Stimulated activated CD4-positive, alpha-beta T cell treated with anti-CD3 and anti-CD28 coated beads, TNF-alpha, amount 100 ng/mL, for 4 hours (primary cell): ENCODE data around the gene EIF2B2.

Experiments
- DNase-seq, 3 experiments: peaks; one replicate each; pipeline ENCODE4 v3.0.0-alpha.2; 2020; ENCODE audit warnings: low read depth in 3 of 3

EIF2B2 gene

DNA sequence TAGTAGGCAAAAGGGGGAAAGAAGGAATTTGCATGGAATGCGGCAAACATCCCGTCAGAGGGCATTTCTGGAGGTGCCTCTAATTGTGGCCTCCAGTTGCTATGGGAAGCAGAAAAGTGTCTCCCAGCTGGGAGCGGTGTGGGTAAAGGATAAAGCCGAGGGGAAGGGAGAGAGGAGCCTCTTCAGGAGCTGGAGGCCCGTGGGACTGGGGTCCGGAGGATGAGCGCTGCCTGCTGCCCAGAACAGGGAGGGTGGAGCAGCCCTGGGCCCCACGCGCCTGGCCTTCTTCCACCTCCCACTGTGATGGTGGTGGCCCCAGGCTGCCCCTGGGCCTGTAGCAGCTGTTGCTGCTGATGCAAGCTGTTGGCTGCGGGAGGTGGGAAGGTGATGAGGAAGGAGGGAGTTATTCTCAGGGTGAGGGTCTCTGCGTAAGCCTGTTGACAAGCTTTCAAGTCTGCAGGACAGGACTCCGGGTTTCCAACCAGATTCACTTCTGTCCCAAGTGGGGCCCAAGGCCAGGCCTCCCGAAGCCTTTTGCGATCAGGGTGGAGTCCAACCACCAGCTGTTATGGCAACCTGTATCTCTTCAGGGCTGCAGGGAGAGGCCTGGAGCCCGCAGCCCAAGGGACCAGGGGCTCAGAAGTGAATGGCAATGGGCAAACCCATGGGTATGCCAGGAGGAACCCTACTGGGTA lies 28.2 kb upstream of the EIF2B2 start:
- DNase-seq: no peak

DNA sequence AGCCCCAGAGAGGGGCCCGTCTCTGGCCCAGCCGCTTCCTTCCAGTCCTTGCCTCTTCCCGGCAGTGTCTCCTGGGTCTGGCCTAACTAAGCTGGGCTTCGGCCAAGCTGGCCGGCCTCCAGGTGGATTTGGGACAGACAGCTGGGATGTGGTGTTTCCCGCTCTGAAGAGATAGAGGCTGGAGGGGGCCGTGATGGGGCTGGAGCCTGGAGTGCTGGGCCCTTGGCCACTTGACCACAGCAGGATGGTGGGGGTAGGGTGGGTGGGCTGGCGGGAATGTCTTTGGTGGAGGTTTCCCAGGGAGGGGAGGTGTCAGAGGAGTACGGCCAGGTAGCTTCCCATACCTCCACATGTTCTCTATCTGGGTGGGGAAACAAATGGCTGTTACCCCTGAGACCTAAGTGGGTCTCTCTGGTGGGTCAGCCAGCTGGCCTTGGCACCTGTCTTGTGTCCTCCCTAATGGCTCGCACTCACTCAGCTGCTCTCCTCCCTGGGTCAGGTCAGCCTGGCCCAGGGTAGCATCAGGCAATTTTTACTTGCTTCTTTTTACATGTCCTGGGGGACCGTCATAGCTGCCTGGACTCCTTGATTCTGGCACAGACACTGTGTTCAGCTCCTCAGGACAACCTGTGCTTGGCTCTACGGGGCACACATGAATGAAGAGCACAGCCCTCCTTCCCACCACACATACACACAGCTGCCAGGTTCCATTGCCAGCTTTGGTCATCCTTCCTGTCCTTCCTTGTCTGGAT lies 27.5 kb upstream of the EIF2B2 start:
- no peak for DNase-seq

DNA sequence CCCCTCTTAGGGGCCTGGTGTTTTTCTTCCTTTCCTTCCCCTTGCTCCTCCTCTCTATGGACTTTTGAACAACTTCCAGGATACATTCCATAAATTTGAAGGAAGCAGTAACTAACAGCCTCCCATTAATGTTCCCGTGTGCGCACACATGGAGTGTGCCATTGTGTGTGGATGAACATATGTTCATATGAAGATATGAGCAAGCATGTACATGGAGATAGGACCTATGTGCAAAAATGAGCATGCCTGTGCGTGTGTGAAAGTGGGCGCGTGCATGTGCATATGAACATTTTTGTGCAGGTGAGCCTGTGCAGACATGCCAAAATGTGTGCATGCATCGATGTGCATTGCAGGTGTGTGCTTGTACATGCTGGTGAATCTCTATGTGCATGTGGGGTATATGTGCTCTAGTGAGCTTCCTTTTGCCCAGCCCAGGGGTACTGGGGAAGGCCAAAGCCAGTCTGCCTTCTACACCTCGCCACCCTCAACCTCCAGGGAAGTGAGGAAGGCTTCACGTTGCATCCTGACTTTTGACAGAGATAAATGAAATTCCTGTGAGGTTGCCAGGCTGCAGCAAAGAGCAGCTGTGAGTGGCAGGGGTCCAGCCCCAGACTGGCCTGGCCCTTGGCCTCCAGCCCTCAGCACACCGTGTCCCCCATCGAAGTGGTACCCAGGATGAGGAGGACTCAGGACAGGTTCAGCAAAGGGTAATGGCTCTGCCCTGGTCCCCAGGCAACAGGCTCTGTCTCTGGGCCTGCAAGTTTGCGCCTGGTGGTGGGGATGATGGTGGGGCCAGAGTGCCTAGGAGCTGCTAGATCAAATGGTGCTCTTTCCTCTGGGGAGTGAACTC lies 26.2 kb upstream of the EIF2B2 start:
- DNase-seq: no peak

DNA sequence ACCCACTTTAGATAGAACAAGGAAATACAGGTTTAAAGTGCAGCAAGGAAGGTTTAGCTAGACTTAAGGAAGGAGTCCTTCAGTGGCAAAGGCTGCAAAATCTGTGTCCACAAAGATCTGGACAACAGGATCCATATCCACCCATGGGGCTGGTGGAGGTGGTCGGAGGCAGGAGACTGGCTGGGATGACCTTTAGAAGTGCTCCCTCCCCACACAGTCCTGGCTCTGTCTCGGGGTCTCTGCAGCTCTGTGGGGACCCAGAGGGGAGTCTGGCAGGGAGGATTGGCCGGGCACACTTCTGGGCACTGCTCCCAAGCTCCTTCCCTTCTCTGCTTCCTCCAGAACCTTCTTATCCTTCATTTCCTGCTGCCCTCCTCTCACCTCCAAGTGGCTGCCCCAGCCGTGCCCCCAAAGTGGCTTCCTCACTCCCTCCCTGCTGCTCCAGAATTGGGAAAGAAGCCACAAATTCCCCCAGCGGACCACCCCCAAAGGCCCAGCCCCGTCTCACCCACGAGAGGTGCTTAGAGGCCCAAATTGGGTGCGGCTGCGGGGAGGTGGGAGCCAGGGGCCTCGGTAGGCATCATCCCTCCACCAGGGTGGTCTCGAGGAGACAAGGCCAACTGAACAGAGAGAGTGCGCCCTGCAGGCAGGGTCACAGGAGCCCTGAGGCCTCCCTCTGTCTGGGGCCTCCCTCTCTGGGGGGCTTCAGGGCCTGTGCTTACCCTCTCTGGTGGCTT lies 25.4 kb upstream of the EIF2B2 start:
- no peak for DNase-seq

DNA sequence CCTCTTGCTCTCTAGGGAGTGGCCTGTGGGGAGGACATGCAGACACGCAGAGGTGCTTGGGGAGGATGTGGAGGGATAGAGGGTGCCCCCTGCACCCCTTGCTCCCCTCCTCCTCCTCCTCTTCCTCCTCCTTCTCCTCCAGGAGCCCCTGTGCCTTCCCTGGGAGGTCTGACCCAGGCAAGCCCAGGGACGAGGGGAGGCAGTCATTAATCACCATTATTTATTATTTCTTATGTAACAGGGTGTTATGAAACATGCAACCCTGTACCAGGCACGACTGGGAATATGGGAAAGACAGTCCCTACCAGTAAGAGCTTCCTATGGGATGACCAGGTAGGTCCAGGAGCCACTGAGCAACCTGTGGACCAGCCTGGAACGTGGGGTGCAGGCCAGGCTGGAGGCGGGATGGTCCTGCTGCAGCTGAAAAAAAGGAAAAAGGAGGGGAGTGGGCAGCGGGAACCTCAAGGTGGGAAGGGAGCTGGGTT lies 24.8 kb upstream of the EIF2B2 start:
- DNase-seq: no peak

DNA sequence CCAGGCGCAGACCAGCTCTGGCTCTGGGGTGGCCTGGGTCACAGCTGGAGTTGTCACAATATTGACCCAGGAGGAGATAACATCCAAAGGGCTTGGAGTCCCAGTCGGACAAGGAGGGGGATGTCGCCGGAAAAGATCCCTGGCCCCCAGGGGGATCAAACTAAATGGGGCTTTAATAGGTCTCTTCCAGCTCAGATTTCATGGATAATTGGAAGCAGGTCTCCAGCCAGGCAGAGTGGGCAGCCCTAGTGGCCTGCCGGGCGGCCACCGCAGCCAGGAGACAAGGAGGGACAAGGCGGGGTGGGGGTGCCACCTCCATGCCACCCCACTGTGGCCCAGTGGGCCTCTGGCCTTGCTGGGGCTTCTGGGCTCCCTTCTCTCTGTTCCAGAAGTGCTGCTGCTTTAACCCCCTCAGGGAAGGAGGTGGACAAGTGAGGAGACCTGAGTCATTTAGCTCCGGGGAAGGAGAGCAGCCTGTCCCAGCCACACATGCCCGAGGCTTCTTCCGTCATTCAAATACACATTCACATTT lies 24.2 kb upstream of the EIF2B2 start:
- DNase-seq: no peak

DNA sequence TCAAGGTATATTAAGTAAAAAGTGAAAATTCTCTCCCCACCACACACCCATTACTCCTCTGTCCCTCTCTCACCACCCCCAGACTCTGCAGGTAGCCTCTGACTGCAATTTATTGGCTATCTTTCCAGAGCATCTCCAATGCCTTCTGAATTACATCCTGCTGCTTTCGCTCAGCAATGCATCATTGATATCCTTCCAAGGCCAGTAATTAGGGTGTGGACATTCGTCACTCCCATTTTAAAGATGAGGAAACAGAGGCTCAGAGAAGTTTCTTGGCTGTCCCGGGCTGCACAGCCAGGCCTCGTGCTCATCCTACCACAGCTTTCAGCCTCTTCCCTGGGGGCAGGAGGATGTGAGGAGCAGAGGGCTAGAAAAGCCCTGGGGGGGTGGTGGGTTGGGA lies 23.7 kb upstream of the EIF2B2 start:
- no peak for DNase-seq

DNA sequence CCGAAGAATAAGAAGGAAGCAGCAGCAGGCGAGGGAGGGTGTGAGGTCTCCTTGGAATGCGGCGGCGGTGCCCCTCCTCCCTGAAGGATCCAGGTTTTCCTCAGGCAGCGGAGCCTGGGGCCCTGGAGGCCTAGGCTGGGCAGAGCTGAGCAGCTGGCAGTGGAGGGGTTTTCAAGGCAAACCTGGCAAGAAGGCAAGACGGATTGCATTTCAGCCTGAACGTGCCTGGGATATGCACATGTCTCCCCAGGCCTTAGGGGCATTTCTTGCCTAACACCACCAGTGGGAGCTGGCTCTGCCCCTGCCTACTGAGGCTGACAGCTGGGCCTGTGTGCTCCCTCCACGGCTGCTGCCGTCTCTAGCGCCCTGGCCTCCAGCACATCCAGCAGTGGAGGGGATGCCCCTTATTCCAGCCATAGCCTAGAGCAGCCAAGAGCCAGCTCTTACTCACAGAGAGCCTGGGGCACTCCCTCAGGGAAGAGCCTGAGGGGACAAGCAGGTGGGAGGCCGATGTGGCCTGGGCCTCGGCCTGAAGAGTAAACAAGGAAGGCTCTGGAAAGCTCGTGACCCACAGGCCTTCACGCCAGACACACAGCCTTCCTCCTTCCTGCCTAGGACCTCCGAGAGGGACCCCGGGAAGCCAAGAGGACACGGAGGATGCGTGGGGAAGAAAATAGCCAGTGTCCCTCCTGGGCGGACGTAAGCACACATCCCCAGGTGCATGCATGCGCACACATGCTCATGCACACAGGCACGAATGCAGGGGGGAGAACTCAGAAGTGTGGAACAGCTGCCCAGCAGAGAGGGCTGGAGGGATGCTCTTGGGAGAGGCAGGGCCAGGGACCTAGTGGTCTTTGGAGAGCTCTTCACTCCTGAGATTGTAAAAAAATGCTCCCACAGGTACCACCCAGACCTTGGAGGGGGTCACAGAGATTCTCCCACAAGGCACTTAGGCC lies 23.0 kb upstream of the EIF2B2 start:
- no peak for DNase-seq

DNA sequence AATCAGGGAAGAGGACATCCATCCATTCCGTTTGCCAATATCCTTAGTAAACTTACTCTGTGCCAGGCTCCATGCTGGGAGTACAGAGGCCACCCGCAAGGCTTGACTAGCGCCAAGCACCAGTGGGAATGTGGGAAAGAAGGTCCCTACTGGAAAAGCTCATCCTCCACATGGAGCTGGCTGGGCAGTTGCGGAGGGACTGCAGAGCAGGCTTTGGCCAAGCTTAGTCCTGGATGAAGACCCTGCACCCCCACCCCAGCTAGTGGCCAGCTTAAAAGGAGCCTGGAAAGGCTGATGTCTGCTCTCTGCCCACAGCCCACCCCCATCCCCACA lies 22.4 kb upstream of the EIF2B2 start:
- DNase-seq: no peak

DNA sequence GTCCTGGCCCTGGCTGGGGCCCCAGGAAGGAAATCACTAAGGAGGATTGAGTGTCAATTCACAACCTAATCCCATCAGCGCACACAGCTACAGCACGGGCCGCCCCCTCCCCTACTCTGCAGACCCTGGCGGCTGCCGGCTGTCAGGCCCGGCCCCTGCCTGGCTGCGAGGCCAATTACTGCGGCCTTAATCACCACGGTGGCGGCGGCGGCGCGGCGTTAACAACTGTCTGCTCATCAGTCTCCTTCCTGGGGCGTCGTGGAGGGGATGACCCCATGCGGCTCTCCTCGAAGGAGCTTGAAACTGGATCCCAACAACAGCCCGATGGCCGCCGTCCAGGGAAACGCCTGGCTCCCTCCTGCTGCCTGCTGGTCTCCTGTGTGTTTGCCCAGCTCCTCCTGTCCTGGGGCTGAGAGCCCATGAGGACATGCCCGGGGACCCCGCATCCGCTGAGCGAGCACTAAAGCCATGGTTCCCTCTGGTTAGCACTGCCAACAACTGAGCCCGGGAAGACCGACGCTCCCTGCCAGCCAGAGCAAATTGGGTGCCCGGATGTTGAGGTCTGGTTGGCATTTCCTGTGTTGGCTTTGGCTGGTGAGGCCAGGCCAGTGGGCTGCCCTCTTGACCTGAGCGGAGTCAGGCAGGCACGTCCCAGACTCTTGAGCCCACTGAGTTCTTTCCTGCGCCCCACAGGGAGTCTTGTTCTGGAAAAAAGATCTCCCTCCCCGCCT lies 21.8 kb upstream of the EIF2B2 start:
- DNase-seq: no peak

DNA sequence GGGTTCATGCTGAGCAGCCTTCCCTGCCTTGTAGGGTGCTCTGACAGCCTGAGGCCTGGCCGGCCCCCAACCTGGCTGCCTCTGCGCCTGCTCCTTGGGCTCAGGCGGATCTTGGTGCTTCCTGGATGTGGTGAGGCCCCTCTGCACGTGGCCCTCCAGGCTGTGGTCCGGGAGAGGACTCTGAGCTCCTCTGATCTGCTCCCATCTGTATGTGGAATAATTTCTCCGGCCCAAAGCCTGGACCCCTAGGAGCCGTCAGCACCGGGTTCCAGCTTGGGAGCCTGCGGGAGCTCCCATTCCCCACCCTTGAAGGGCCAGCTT lies 21.3 kb upstream of the EIF2B2 start:
- DNase-seq: no peak

DNA sequence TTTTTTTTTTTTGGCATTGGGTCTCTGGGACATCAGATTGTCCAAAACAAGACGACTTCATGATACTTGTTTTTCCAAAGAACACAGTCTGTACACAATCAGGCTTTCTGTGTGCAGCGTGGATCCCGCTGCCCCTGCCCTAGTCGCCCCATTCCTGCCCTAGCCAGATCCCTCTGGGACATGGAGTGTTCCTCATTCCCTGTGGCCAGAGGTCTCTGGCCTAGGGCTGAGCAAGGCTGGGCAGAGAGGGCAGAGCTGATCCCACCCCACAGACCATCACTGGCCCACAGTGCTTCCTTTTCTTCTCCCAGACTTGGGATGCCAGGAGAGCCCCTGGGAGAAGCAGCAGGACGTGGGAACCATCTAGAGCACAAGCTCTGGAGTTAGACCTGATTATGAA lies 20.9 kb upstream of the EIF2B2 start:
- no peak for DNase-seq

DNA sequence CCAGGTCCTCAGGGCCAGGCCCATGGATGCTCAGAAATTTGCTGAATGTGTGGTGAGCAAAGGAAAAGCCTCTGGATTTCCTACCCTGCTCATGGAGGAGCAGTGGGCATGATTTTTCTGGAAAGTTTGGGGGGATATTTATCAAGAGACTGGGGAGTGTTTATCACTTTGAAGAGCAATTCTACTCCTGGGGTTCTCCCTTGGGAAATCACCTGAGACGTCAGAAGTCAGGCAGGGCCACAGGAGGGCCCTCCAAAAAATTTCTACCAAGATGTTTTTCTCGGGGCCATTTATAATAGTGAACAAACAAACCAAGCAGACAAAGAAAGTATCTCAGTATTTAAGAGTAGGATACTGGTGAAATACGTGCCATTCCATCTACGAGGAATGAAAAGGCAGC lies 20.1 kb upstream of the EIF2B2 start:
- no peak for DNase-seq

DNA sequence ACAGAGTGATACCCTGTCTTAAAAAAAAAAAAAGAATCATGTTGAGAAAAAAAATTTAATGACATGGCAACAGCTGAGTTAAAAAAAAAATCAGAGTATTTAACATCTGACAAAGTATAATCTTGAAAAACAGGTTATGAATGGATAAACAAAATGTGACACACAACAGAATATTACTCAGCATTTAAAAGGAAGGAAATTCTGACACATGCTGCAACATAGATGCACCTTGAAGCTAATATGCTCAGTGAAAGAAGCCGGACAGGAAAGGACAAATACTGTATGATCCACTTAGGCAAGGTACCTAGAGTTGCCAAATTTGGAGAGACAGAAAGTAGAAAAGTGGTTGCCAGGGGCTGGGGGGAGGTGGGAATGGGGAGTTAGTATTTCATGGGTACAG lies 19.4 kb upstream of the EIF2B2 start:
- DNase-seq: no peak

DNA sequence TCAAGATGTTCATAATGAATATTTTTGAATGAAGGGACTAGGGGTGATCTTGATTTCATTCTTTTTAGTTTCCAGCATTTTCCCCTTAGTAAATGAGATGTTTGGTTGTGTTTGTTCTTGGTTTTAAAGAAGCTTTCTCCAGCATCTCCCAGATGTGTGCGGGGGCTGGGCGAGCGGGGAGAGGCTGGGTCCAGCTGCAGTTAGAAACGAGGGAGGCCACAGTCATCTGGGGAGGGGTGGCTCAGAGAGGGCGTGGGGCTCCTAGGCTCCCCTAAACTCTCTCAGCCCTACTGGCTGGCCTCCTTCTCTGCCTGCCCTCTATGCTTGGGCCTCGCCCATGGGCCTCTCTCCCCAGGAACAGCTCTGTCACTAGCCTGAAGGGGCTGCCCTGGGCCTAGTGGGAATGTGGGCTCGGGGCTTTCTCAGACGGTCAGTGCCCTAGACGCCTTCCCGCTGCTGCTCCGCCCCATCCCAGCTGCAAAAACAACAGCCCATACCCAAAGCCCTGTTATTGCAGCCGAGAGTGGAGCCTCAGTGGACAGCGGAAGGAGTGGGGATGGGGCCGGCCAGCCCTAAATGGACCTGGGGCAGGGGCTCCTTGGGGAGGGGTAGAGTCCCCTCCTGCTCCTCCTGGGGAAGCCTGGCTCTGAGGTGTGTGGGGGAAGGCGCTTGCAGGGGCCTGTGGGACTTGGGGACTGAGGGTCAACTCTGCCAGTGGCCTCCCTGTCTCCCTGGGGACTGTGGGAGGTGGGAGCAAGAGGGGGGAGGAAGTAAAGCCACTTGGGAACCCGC lies 18.3 kb upstream of the EIF2B2 start:
- no peak for DNase-seq

DNA sequence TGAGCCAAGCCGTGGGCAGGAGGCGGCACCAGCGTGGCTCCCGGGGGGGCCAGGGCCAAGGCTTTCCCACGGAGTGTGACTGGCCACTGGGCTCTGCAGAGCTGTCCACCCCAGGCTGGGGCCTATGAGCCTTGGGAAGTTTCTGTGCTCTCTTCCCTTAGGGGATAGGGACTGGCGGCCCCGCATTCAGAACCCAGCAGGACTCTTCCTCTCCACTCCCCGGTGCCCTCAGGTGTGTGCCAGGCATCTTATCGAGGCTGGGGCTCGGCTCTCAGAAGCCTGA lies 17.8 kb upstream of the EIF2B2 start:
- DNase-seq: no peak

DNA sequence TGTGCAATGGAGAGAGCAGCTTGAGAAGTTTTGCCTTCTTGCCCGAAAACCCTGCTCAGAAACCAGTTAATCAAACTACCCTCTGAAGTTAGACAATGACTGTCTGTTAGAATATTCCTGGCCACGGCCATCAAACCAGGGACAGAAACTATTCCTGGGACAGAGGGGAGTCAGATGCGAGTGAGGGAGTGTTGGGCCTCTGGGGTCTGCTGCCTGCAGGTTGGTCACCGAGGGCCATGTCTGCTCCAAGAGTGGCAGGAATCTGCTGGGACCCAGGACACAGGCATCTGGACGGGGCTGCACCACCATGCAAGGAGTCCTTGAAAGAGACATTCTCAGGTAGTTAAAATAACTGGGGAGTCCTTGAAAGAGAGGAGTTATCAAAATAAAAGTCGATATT lies 16.9 kb upstream of the EIF2B2 start:
- no peak for DNase-seq

DNA sequence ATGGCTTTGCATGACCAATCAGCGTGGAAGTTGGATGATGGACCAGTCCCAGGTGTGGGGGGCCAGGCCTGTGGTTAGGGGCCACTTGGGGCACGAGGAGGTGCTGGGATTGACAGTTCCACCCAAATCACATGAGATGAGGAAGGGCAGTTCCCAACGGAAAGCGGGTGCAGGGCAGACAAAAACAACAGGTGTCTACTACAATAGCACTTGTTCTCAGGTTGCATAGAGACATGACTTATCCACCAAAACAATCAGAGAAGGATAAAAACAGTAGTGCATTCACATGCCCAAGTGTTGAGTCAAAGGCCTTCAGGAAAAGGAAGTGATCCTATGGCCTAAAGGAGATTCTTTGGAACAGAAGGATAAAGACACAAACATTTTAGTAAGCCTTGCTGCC lies 14.6 kb upstream of the EIF2B2 start:
- no peak for DNase-seq

DNA sequence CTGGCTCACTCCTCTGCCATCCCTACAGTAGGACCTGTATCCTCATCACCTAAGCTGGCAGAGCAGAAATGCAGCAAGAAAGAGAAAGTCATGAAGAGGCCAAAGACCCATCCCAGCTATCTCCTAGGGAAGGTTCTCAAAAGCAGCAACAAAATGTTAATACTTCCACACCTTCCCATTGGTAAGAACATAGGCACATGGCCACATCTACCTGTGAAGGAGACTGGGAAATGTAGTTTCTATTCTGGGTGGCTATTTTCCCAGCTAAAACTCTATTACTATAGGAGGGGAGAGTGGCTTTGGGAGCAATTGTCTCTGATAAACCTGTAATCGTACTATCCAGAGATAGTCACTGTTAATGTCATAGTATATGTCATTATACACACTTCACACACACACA lies 13.7 kb upstream of the EIF2B2 start:
- DNase-seq: no peak
